Stromal cell of bone marrow (primary cell): ENCODE data around the gene PRCC.
"Not testable (repeated sequence)": the region's sequence is repeated elsewhere in the genome, so short reads cannot be mapped to it uniquely, and the experiment has no call there.

Experiments
- DNase-seq: peaks from one replicate; pipeline ENCODE4 v3.0.0-alpha.2; 2012; ENCODE audit warnings: low read depth

The PRCC gene

GRCh38 chr1:156744344-156744743 is 23.0 kb upstream of the PRCC start:
- no peak for DNase-seq

GRCh38 chr1:156744786-156745419 is 22.4 kb upstream of the PRCC start:
- no peak for DNase-seq

GRCh38 chr1:156745881-156746280 is 21.5 kb upstream of the PRCC start:
- no peak for DNase-seq

- no peak for DNase-seq
Measured at GRCh38 chr1:156746406-156746727, 21.0 kb upstream of the PRCC start.

- DNase-seq: peak; percentile 86
Measured at GRCh38 chr1:156746728-156747631, 20.4 kb upstream of the PRCC start.

GRCh38 chr1:156747742-156748669 is 19.3 kb upstream of the PRCC start:
- no peak for DNase-seq

GRCh38 chr1:156748670-156749418 is 18.5 kb upstream of the PRCC start:
- no peak for DNase-seq

- DNase-seq: no peak
Measured at GRCh38 chr1:156749419-156750118, 17.8 kb upstream of the PRCC start.

GRCh38 chr1:156750191-156750672 is 17.1 kb upstream of the PRCC start:
- DNase-seq: no peak

- DNase-seq: no peak
Measured at GRCh38 chr1:156750711-156751450, 16.5 kb upstream of the PRCC start.

- no peak for DNase-seq
Measured at GRCh38 chr1:156751451-156751756, 15.9 kb upstream of the PRCC start, which contains the start of gene HDGF. HDGF (minus strand) TSS chr1:156751675; CDS start chr1:156751429, 246 bp downstream.

- DNase-seq: peak; percentile 94
Measured at GRCh38 chr1:156751757-156752481, 15.4 kb upstream of the PRCC start.

- no peak for DNase-seq
Measured at GRCh38 chr1:156752843-156753482, 14.4 kb upstream of the PRCC start.

- no peak for DNase-seq
Measured at GRCh38 chr1:156754219-156754618, 13.1 kb upstream of the PRCC start.

GRCh38 chr1:156755527-156755950 is 11.8 kb upstream of the PRCC start:
- no peak for DNase-seq

- DNase-seq: no peak
Measured at GRCh38 chr1:156756355-156756754, 11.0 kb upstream of the PRCC start.

GRCh38 chr1:156757572-156758253 is 9.6 kb upstream of the PRCC start:
- DNase-seq: not testable (repeated sequence)

GRCh38 chr1:156760092-156760795 is 7.1 kb upstream of the PRCC start:
- no peak for DNase-seq
